HFFc6 (cell line): ENCODE data around the gene OR51F2. TPM values are rescaled to one million over a fixed set of nuclear protein-coding genes. Genes with fewer than 3 reads are reported as not detected.
"Not testable (repeated sequence)": the region's sequence is repeated elsewhere in the genome, so short reads cannot be mapped to it uniquely, and the experiment has no call there.

Experiments
- DNase-seq: peaks from one replicate; pipeline ENCODE4 v3.0.0-alpha.2; 2018
- H3K27ac Mint-ChIP-seq: 2 replicates; pipeline ENCODE4 v1.8.0; 2020; ENCODE audit warnings: mild to moderate bottlenecking, mixed read lengths
- H3K27me3 Mint-ChIP-seq: 2 replicates; pipeline ENCODE4 v1.8.0; 2021; ENCODE audit warnings: mild to moderate bottlenecking, moderate library complexity, mixed read lengths; ENCODE audit not compliant: insufficient read depth
- H3K36me3 Mint-ChIP-seq: 2 replicates; pipeline ENCODE4 v1.8.0; 2021; ENCODE audit warnings: low read depth, mixed read lengths
- H3K4me1 Mint-ChIP-seq: 2 replicates; pipeline ENCODE4 v1.8.0; 2020; ENCODE audit warnings: low read depth, mixed read lengths
- H3K4me3 Mint-ChIP-seq: 2 replicates; pipeline ENCODE4 v1.8.0; 2020; ENCODE audit warnings: mild to moderate bottlenecking, moderate library complexity, mixed read lengths
- H3K9me3 Mint-ChIP-seq: 2 replicates; pipeline ENCODE4 v1.8.0; 2020; ENCODE audit warnings: mild to moderate bottlenecking, mixed read lengths
- CTCF ChIP-seq: fragments of 200-600 bp; sonication (generic); IDR thresholded peaks from 2 replicates; pipeline ENCODE4 v1.5.0; 2021; ENCODE audit warnings: antibody characterized with exemption, mild to moderate bottlenecking
- total RNA-seq, 6 experiments: library from RNA; stranded (reverse); fragmentation: NEBNext Ultra II Directional; extraction: Animal tissue kit (Norgen Biotek cat#: 25700); gene quantifications; 2 replicates in 1 of 6; 3 replicates in 5 of 6; pipeline ENCODE4 v1.2.3, GENCODE V29; 2021

Gene OR51F2
- total RNA-seq, 6 experiments from 2014 or later = not detected

- H3K9me3 Mint-ChIP-seq = peaks cover 22% of the 10 kb centered on the region
- H3K27ac Mint-ChIP-seq = no peak overlapping the region
- no peaks in the 10 kb centered on the region for H3K27me3 Mint-ChIP-seq
- DNase-seq = no peak
- H3K4me1 Mint-ChIP-seq = no peaks in the 10 kb centered on the region
- no peaks in the 10 kb centered on the region for H3K36me3 Mint-ChIP-seq
- no peak for TF ChIP-seq CTCF
- no peak overlapping the region for H3K4me3 Mint-ChIP-seq
Observed at GRCh38 chr11:4830909-4831308, 9.8 kb downstream of the OR51F2 start.

GRCh38 chr11:4839851-4840549 is 18.9 kb downstream of the OR51F2 start:
- Mint-ChIP-seq H3K4me3 (no peak overlapping the region), H3K27ac (no peak overlapping the region), H3K27me3 (no peaks in the 10 kb centered on the region), H3K4me1 (no peaks in the 10 kb centered on the region), H3K36me3 (peaks cover 4% of the 10 kb centered on the region; the same call in 1 of the 2 replicates), H3K9me3 (peaks cover 48% of the 10 kb centered on the region)
- no peak for TF ChIP-seq CTCF
- DNase-seq = no peak

GRCh38 chr11:4848908-4849532 is 27.9 kb downstream of the OR51F2 start, which contains the start of gene OR51S1:
OR51S1 (minus strand) TSS chr11:4849208; CDS start chr11:4849208, 0 bp downstream.
- Mint-ChIP-seq H3K36me3 (no peaks in the 10 kb centered on the region), H3K27ac (no peak within 1 kb of the TSS), H3K4me1 (no peaks in the 10 kb centered on the region)

DNA sequence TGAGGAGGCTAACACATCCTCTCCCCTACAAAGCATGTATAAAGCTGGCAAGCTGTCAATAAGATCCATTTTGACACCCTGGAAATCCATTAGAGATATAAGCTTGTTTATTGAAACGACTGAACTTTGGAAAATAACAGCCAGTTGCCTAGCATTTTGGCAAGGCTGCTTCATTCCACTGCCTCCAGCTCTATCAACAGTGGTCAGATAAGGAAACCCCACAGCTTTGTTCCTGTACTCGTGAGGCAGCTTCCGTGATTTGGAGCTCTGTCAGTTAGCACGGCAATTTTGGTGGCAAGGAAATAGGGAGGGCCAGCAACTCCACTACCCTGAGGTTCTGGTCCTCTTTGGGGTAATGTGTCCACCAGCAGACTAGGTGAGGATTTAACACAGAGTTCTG is 29.9 kb downstream of the OR51F2 start:
- no peak for TF ChIP-seq CTCF
- H3K4me1 Mint-ChIP-seq = no peaks in the 10 kb centered on the region
- no peak for DNase-seq
- H3K27me3 Mint-ChIP-seq = no peaks in the 10 kb centered on the region; the same call in 1 of the 2 replicates
- H3K9me3 Mint-ChIP-seq = peaks cover 34% of the 10 kb centered on the region
- no peak overlapping the region for H3K4me3 Mint-ChIP-seq
- no peak overlapping the region for H3K27ac Mint-ChIP-seq
- H3K36me3 Mint-ChIP-seq = no peaks in the 10 kb centered on the region

More at GRCh38 chr11:4848908-4849532, 27.9 kb downstream of the OR51F2 start, which contains the start of gene OR51S1:
- Mint-ChIP-seq H3K9me3 (peaks cover 33% of the 10 kb centered on the region), H3K4me3 (no peak within 1 kb of the TSS), H3K27me3 (no peaks in the 10 kb centered on the region; the same call in 1 of the 2 replicates)
- no peak for DNase-seq
- no peak for TF ChIP-seq CTCF

DNA sequence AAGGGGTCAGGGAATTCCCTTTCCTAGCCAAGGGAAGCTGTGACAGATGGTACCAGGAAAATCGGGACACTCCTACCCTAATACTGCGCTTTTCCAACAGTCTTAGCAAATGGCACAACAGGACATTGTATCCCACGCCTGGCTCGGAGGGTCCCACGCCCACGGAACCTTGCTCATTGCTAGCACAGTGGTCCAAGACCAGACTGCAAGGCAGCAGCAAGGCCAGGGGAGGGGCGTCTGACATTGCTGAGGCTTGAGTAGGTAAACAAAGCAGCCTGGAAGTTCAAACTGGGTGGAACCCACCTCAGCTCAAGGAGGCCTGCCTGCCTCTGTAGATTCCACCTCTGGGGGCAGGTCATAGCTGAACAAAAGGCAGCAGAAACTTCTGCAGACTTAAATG is 33.2 kb downstream of the OR51F2 start:
- H3K27me3 Mint-ChIP-seq, H3K4me3 Mint-ChIP-seq, H3K4me1 Mint-ChIP-seq, DNase-seq, H3K36me3 Mint-ChIP-seq, H3K27ac Mint-ChIP-seq: not testable (repeated sequence)
- peaks cover 26% of the 10 kb centered on the region for H3K9me3 Mint-ChIP-seq
